Body of pancreas (tissue), 4 donors: ENCODE data around the gene APLP1. TPM values are rescaled to one million over a fixed set of nuclear protein-coding genes. Genes with fewer than 3 reads are reported as not detected.

Experiments used
- ATAC-seq: fragments of 150-250 bp; one replicate; pipeline ENCODE4 v1.9.1; 2016
- DNase-seq, 4 donors: peaks; one replicate each; pipeline ENCODE4 v3.0.0-alpha.2; 2019
- H3K27ac ChIP-seq, 4 donors: fragments of 200-600 bp; sonication (generic); 1 replicate in 3 of 4; 2 replicates in 1 of 4; pipeline versions ENCODE4 v1.5.1 to v1.6.1; 2016 to 2019; ENCODE audit warnings: mild to moderate bottlenecking in 1 of 4, mixed read lengths in 1 of 4, moderate library complexity in 1 of 4
- H3K27me3 ChIP-seq, 2 donors: fragments of 200-600 bp; sonication (generic); one replicate each; pipeline ENCODE4 v1.6.0; 2016; ENCODE audit warnings: mild to moderate bottlenecking in 1 of 2
- H3K36me3 ChIP-seq, 2 donors: fragments of 200-600 bp; sonication (generic); replicated peaks in 1 of 2; 2 replicates each; pipeline ENCODE4 v1.5.1; 2016; ENCODE audit warnings: low read depth in 2 of 2; ENCODE audit not compliant: insufficient read depth in 1 of 2
- H3K4me1 ChIP-seq: fragments of 200-600 bp; sonication (generic); one replicate; pipeline ENCODE4 v1.6.0; 2016
- H3K4me3 ChIP-seq, 2 donors: fragments of 200-600 bp; sonication (generic); 1 replicate in 1 of 2; 2 replicates in 1 of 2; pipeline ENCODE4 v1.5.1; 2016 to 2019
- H3K9me3 ChIP-seq, 3 donors: fragments of 200-600 bp; sonication (generic); 1 replicate in 2 of 3; 2 replicates in 1 of 3; pipeline ENCODE4 v1.5.1; 2016
- CTCF ChIP-seq, 7 experiments: fragments of 450-650 bp in 4 of 7; fragments of 200-600 bp in 3 of 7; sonication (generic) in 3 of 7; IDR thresholded peaks; one replicate each; pipeline ENCODE4 v1.5.1; 2016 to 2019; ENCODE audit warnings: antibody characterized with exemption in 7 of 7
- POLR2A ChIP-seq, 3 donors: fragments of 450-650 bp; IDR thresholded peaks; one replicate each; pipeline ENCODE4 v1.6.1; 2016; ENCODE audit warnings: antibody characterized with exemption in 3 of 3, mild to moderate bottlenecking in 2 of 3
- WGBS, 2 donors: methylation state at CpG; one replicate each; pipeline ENCODE4 v1.1.5; 2017; 5-methylcytosine and 5-hydroxymethylcytosine counted together
- intact Hi-C: fragments of 100-400 bp; cut with DNase I; formaldehyde crosslinking; loops from one replicate; pipeline ENCODE4 v1.15.1; 2023
- total RNA-seq, 2 donors: library from RNA; depleted of rRNA; stranded (reverse); fragments of >200 nt; gene quantifications; one replicate each; pipeline ENCODE4 v1.1.0, GENCODE V29; 2016

APLP1 gene
- total RNA-seq, 2 donors from 2014 or later: 40.9 to 47.0 TPM

GRCh38 chr19:35894342-35894741, 26.0 kb downstream of the APLP1 start:
- Histone ChIP-seq H3K4me3 (no peak overlapping the region), H3K36me3 (peaks cover 3 to 6% of the 10 kb centered on the region in 2 donors), H3K4me1 (peaks cover 14% of the 10 kb centered on the region), H3K27ac (no peak overlapping the region), H3K9me3 (no peaks in the 10 kb centered on the region), H3K27me3 (no peaks in the 10 kb centered on the region)
- no peak for TF ChIP-seq CTCF (IDR thresholded peaks at IDR 0.05)
- TF ChIP-seq POLR2A (IDR thresholded peaks at IDR 0.05): no peak
- intact Hi-C loops: no loop called here
- WGBS, 2 donors: 89 to 100% methylated on average over 1 to 2 of the region's 2 CpGs
- DNase-seq: no peak
- no peak for ATAC-seq

DNA sequence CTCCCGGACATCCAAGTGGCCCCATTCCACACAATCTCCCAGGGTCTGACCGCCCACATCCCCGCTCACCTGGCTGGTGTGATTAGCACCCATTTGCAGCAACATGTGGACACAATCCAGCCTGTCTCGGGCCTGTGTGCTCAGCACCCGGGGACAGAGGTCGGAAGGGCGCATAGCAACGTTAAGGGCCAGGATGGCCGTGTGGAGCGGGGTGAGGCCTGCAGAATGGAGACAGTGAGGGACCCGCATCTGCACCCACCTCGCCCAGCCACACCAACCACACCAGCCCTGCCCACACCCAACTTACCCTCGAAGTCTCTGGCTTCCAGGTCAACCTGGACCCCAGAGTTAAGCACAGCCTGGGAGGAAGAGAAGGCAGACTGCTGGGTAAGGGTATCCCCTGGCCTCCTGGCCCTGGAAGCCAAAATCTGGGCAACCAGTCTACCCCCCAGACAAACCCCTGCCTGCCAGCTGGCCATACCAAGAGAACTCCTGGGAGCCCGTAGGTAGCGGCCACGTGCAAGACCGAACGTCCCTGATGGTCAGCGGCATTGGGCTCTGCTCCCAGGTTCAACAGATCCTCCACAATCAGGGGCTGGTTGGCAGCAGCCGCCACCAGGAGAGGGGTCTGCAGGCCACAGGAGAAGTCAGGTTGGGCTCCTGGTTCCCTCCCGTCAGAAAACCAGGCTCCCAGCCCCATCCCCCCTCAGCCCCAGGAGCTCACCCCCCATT, 27.7 kb downstream of the APLP1 start:
- Histone ChIP-seq H3K27me3 (no peaks in the 10 kb centered on the region), H3K36me3 (peaks cover 0 to 2% of the 10 kb centered on the region in 2 donors), H3K9me3 (no peaks in the 10 kb centered on the region), H3K4me3 (no peak overlapping the region), H3K4me1 (peaks cover 17% of the 10 kb centered on the region), H3K27ac (no peak overlapping the region)
- ATAC-seq: no peak
- intact Hi-C loops: no loop called here
- whole genome bisulfite sequencing, 2 donors: 75 to 89% methylated on average over 9 to 21 of the region's 21 CpGs
- DNase-seq: no peak
- TF ChIP-seq POLR2A (IDR thresholded peaks at IDR 0.05) (no peak), CTCF (IDR thresholded peaks at IDR 0.05) (no peak)

GRCh38 chr19:35896643-35897040, 28.3 kb downstream of the APLP1 start:
- Histone ChIP-seq H3K27me3 (no peaks in the 10 kb centered on the region), H3K4me3 (no peak overlapping the region), H3K9me3 (no peaks in the 10 kb centered on the region), H3K27ac (no peak overlapping the region), H3K36me3 (peaks cover 0 to 2% of the 10 kb centered on the region in 2 donors), H3K4me1 (peaks cover 18% of the 10 kb centered on the region)
- WGBS, 2 donors: 93% methylated on average over 12 of the region's 13 CpGs; no CpG with 5 or more reads in 1 of the 2 donors
- intact Hi-C loops: no loop called here
- DNase-seq: no peak
- no peak for TF ChIP-seq CTCF (IDR thresholded peaks at IDR 0.05)
- no peak for TF ChIP-seq POLR2A (IDR thresholded peaks at IDR 0.05)
- ATAC-seq: no peak

DNA sequence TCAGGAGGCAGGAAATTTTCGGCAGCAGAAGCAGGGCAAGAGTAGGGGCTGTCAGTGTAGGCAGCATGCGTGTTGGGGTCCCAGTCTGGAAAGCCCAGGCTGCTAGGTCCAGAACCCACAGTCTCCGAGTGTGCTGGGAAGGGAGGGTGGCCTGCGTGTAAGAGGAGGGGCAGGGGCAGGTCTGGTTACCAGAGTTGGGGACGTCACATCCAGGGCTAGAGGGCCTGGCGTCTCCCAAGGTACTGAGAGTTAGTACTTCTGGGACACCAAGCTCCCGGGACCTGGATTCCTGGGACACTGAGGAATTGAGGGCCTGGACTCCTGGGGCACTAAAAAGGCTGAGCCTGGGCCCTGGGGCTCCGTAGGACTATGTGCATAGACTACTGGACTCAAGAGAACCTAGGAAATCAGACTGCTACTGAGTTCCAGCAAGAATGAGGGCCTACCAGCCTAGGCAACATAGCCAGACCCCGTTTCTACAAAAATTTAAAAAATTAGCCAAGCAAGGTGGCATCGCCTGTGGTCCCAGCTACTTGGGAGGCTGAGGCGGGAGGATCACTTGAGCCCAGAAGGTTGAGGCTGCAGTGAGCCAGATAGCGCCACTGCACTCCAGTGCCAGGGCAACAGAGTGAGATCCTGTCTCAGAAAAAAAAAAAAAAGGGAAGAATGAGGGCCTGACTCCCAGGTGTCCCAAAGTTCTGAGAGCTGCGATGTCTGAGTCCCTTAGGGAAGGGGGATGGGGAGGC, 29.5 kb downstream of the APLP1 start:
- Histone ChIP-seq H3K4me1 (peaks cover 18% of the 10 kb centered on the region), H3K27me3 (no peaks in the 10 kb centered on the region), H3K27ac (peak overlapping the region in 1 of 4 donors; percentile 64), H3K9me3 (no peaks in the 10 kb centered on the region), H3K36me3 (peaks cover 0 to 2% of the 10 kb centered on the region in 2 donors), H3K4me3 (no peak overlapping the region)
- no peak for TF ChIP-seq POLR2A (IDR thresholded peaks at IDR 0.05)
- TF ChIP-seq CTCF (IDR thresholded peaks at IDR 0.05): no peak
- intact Hi-C loops: no loop called here
- DNase-seq (no peak), ATAC-seq (no peak)
- WGBS, 2 donors: 80 to 86% methylated on average over 12 to 13 of the region's 13 CpGs
